ENCODE results near the gene PLSCR4. TPM values are rescaled to one million over a fixed set of nuclear protein-coding genes. Genes with fewer than 3 reads are reported as not detected.
A peak's percentile ranks its signal among the peaks of the same experiment; 100 is the strongest.

The PLSCR4 gene
- total RNA-seq, 1 donor from 2014 or later: 1.1 TPM

DNA sequence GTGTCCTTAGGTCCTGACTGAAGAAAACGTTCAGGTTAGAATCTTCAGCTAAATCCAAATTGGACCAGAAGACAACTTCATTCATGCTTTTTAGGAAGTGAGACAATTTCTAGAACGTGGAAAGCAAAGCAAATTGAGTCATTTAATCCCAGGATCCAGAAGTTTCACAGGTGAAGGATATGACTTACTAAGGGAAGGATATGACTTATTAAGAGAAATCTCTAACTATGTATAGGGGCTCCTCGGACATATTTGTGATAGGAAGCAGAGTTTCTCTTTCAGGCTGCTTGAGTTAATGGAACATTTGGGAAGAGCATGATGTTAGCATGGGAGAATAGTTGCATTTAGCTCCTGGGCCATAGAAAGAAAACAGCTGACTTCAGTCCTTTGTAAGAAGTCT, 73.8 kb downstream of the PLSCR4 start:
- H3K4me3 Mint-ChIP-seq (ENCODE audit: unreplicated experiment): no peak overlapping the region
- no peaks in the 10 kb centered on the region for H3K36me3 ChIP-seq (ENCODE audit: insufficient read depth, low read length)
- H3K27me3 ChIP-seq (ENCODE audit: insufficient read depth, low read length): no peaks in the 10 kb centered on the region
- no peak overlapping the region for H3K27ac Mint-ChIP-seq (ENCODE audit: unreplicated experiment)
- no peaks in the 10 kb centered on the region for H3K36me3 Mint-ChIP-seq (ENCODE audit: low read depth, unreplicated experiment)
- no peaks in the 10 kb centered on the region for H4K20me1 ChIP-seq (ENCODE audit: insufficient read depth, low read length)
- peak overlapping the region; percentile 11 for H3K4me2 ChIP-seq (ENCODE audit: low read length)
- TF ChIP-seq, protein P1, sequence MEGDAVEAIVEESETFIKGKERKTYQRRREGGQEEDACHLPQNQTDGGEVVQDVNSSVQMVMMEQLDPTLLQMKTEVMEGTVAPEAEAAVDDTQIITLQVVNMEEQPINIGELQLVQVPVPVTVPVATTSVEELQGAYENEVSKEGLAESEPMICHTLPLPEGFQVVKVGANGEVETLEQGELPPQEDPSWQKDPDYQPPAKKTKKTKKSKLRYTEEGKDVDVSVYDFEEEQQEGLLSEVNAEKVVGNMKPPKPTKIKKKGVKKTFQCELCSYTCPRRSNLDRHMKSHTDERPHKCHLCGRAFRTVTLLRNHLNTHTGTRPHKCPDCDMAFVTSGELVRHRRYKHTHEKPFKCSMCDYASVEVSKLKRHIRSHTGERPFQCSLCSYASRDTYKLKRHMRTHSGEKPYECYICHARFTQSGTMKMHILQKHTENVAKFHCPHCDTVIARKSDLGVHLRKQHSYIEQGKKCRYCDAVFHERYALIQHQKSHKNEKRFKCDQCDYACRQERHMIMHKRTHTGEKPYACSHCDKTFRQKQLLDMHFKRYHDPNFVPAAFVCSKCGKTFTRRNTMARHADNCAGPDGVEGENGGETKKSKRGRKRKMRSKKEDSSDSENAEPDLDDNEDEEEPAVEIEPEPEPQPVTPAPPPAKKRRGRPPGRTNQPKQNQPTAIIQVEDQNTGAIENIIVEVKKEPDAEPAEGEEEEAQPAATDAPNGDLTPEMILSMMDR (IDR thresholded peaks at IDR 0.05; ENCODE audit: insufficient read depth, low read depth, low read length): no peak
- TF ChIP-seq EZH2 (IDR thresholded peaks at IDR 0.05; ENCODE audit: insufficient read depth, low read length): no peak
- H3K27ac ChIP-seq (ENCODE audit: low read depth, low read length): no peak overlapping the region
- H3K4me3 ChIP-seq (ENCODE audit: insufficient read depth, low read depth, low read length): no peak overlapping the region
- H3K79me2 ChIP-seq (ENCODE audit: insufficient read depth, low read length): no peaks in the 10 kb centered on the region
- no peak for FAIRE-seq
- no peaks in the 10 kb centered on the region for H3K27me3 Mint-ChIP-seq (ENCODE audit: low read depth, unreplicated experiment)
- H3K9me3 ChIP-seq (ENCODE audit: insufficient read depth, low read depth, low read length): no peaks in the 10 kb centered on the region
- no peaks in the 10 kb centered on the region for H3K4me1 Mint-ChIP-seq (ENCODE audit: low read depth, unreplicated experiment)
- no peak overlapping the region for H3K9ac ChIP-seq (ENCODE audit: low read length)
- peaks cover 12% of the 10 kb centered on the region for H3K4me1 ChIP-seq (ENCODE audit: insufficient read depth, low read length)
- no peaks in the 10 kb centered on the region for H3K9me3 Mint-ChIP-seq (ENCODE audit: unreplicated experiment)
- DNase-seq (ENCODE audit: low read depth): no peak
- peak overlapping the region; percentile 1 for H2AFZ ChIP-seq (ENCODE audit: low read depth, low read length)

DNA sequence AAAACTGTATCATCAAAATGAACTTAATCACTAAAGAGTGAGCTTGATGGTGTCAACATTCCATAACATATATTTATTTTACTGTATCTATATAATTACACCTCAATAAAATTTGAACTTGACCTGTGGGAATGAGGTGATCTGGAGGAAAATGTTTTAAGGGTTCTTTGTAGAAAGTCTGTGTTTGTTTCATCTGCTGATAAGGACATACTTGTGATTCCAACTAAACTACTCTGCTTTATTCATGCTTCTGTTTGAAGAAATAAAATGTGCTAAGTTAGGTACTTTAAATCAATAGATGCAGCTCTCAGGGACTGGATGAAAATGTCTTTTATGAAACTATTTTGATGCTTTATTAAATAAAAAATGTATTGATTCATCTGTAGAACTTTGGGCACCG, 78.3 kb downstream of the PLSCR4 start:
- no peak overlapping the region for H3K4me3 Mint-ChIP-seq (ENCODE audit: unreplicated experiment)
- Histone ChIP-seq H4K20me1 (ENCODE audit: insufficient read depth, low read length) (no peaks in the 10 kb centered on the region), H3K36me3 (ENCODE audit: insufficient read depth, low read length) (no peaks in the 10 kb centered on the region), H2AFZ (ENCODE audit: low read depth, low read length) (no peak overlapping the region), H3K4me1 (ENCODE audit: insufficient read depth, low read length) (peaks cover 9% of the 10 kb centered on the region), H3K79me2 (ENCODE audit: insufficient read depth, low read length) (no peaks in the 10 kb centered on the region), H3K9me3 (ENCODE audit: insufficient read depth, low read depth, low read length) (no peaks in the 10 kb centered on the region), H3K4me3 (ENCODE audit: insufficient read depth, low read depth, low read length) (no peak overlapping the region), H3K9ac (ENCODE audit: low read length) (no peak overlapping the region), H3K27ac (ENCODE audit: low read depth, low read length) (no peak overlapping the region), H3K27me3 (ENCODE audit: insufficient read depth, low read length) (no peaks in the 10 kb centered on the region), H3K4me2 (ENCODE audit: low read length) (no peak overlapping the region)
- no peaks in the 10 kb centered on the region for H3K9me3 Mint-ChIP-seq (ENCODE audit: unreplicated experiment)
- TF ChIP-seq EZH2 (IDR thresholded peaks at IDR 0.05; ENCODE audit: insufficient read depth, low read length): no peak
- TF ChIP-seq, protein P1 (IDR thresholded peaks at IDR 0.05; ENCODE audit: insufficient read depth, low read depth, low read length): no peak
- H3K36me3 Mint-ChIP-seq (ENCODE audit: low read depth, unreplicated experiment): no peaks in the 10 kb centered on the region
- H3K27me3 Mint-ChIP-seq (ENCODE audit: low read depth, unreplicated experiment): no peaks in the 10 kb centered on the region
- DNase-seq (ENCODE audit: low read depth) (no peak), FAIRE-seq (no peak)
- H3K27ac Mint-ChIP-seq (ENCODE audit: unreplicated experiment): no peak overlapping the region
- H3K4me1 Mint-ChIP-seq (ENCODE audit: low read depth, unreplicated experiment): no peaks in the 10 kb centered on the region

DNA sequence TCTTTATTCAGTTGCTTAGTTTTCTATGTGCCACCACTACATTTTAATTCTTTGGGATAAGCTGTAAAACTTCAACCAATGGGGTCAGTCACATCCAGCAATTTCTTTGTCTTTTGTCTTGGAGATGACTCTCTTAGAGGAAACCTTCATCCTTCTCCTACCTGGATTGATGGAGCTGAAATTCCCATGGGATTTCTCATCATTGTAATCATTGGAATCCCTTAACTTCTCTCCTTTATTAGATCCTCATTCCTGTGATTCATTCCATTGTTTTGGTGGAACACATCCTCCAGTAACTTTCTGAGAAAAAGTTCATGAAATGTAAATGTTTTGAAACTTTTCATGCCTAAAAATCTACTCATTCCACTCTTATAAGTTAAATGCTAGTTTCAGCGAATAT, 80.3 kb downstream of the PLSCR4 start:
- no peaks in the 10 kb centered on the region for H3K36me3 ChIP-seq (ENCODE audit: insufficient read depth, low read length)
- H3K9me3 Mint-ChIP-seq (ENCODE audit: unreplicated experiment): no peaks in the 10 kb centered on the region
- no peak overlapping the region for H3K4me3 ChIP-seq (ENCODE audit: insufficient read depth, low read depth, low read length)
- no peaks in the 10 kb centered on the region for H3K36me3 Mint-ChIP-seq (ENCODE audit: low read depth, unreplicated experiment)
- no peak overlapping the region for H3K27ac Mint-ChIP-seq (ENCODE audit: unreplicated experiment)
- H3K79me2 ChIP-seq (ENCODE audit: insufficient read depth, low read length): no peaks in the 10 kb centered on the region
- H3K27ac ChIP-seq (ENCODE audit: low read depth, low read length): no peak overlapping the region
- DNase-seq (ENCODE audit: low read depth) (no peak), FAIRE-seq (no peak)
- no peaks in the 10 kb centered on the region for H3K27me3 ChIP-seq (ENCODE audit: insufficient read depth, low read length)
- H3K27me3 Mint-ChIP-seq (ENCODE audit: low read depth, unreplicated experiment): no peaks in the 10 kb centered on the region
- H3K4me3 Mint-ChIP-seq (ENCODE audit: unreplicated experiment): no peak overlapping the region
- H3K4me1 Mint-ChIP-seq (ENCODE audit: low read depth, unreplicated experiment): peaks cover 11% of the 10 kb centered on the region
- no peak overlapping the region for H2AFZ ChIP-seq (ENCODE audit: low read depth, low read length)
- no peak overlapping the region for H3K4me2 ChIP-seq (ENCODE audit: low read length)
- H4K20me1 ChIP-seq (ENCODE audit: insufficient read depth, low read length): no peaks in the 10 kb centered on the region
- H3K9ac ChIP-seq (ENCODE audit: low read length): no peak overlapping the region
- peaks cover 19% of the 10 kb centered on the region for H3K4me1 ChIP-seq (ENCODE audit: insufficient read depth, low read length)
- no peaks in the 10 kb centered on the region for H3K9me3 ChIP-seq (ENCODE audit: insufficient read depth, low read depth, low read length)
- TF ChIP-seq, protein P1 (IDR thresholded peaks at IDR 0.05; ENCODE audit: insufficient read depth, low read depth, low read length): no peak
- no peak for TF ChIP-seq EZH2 (IDR thresholded peaks at IDR 0.05; ENCODE audit: insufficient read depth, low read length)

Data from astrocyte (in vitro differentiated cells and primary cell).